AG10803 (cell line): Measurements from ENCODE around the gene UBAP1.

Source experiments
- DNase-seq: peaks from one replicate; pipeline ENCODE4 v3.0.0; 2010; ENCODE audit warnings: low read depth
- H3K4me3 ChIP-seq: 2 replicates; pipeline ENCODE4 v1.5.1; 2011; ENCODE audit warnings: mild to moderate bottlenecking, low read length, control low read depth
- CTCF ChIP-seq: conservative IDR thresholded peaks from 2 replicates; pipeline ENCODE4 v1.5.1; 2011; ENCODE audit warnings: mild to moderate bottlenecking, low read length, control low read depth, inconsistent platforms

Gene UBAP1

GRCh38 chr9:34197756-34198711, 19.2 kb downstream of the UBAP1 start:
- no peak for TF ChIP-seq CTCF
- no peak overlapping the region for H3K4me3 ChIP-seq
- DNase-seq: no peak

- DNase-seq: no peak
- TF ChIP-seq CTCF: no peak
- no peak overlapping the region for H3K4me3 ChIP-seq
Measured at GRCh38 chr9:34200092-34200491, 21.2 kb downstream of the UBAP1 start.

- H3K4me3 ChIP-seq: no peak overlapping the region
- peak; percentile 43 for DNase-seq
Measured at GRCh38 chr9:34203275-34203991, 24.6 kb downstream of the UBAP1 start.

GRCh38 chr9:34203992-34204635, 25.3 kb downstream of the UBAP1 start:
- H3K4me3 ChIP-seq: no peak overlapping the region
- DNase-seq: no peak
- no peak for TF ChIP-seq CTCF

More at GRCh38 chr9:34203275-34203991, 24.6 kb downstream of the UBAP1 start:
- TF ChIP-seq CTCF: no peak

- no peak for TF ChIP-seq CTCF
- DNase-seq: no peak
- H3K4me3 ChIP-seq: no peak overlapping the region
Measured at GRCh38 chr9:34205102-34205501, 26.3 kb downstream of the UBAP1 start.

GRCh38 chr9:34206561-34206960, 27.7 kb downstream of the UBAP1 start:
- no peak overlapping the region for H3K4me3 ChIP-seq
- no peak for DNase-seq
- TF ChIP-seq CTCF: no peak
